HCT116 (cell line): Measurements from ENCODE around the gene DIP2C. TPM values are rescaled to one million over a fixed set of nuclear protein-coding genes. Genes with fewer than 3 reads are reported as not detected.

Source experiments
- ATAC-seq: fragments of 200-7000 bp; cut with Tn5 transposase; 2 replicates; pipeline ENCODE4 v1.9.1; 2020; ENCODE audit warnings: mild to moderate bottlenecking, moderate library complexity
- BruUV-seq: library from RNA; stranded (reverse); fragments of 400-500 nt; replicated peaks from 2 replicates; lab custom pipeline; 2021; lab: Mats Ljungman, UMichigan
- CTCF ChIA-PET: fragments of 300-600 bp; sonication (Branson Sonifier 250); formaldehyde crosslinking; loops from one replicate; lab custom pipeline; 2021; ENCODE audit warnings: antibody characterized with exemption; lab: Charles Lee
- POLR2A ChIA-PET: fragments of 300-600, 350-600 bp; sonication (Branson Sonifier 250); formaldehyde crosslinking; loops from one replicate; lab custom pipeline; 2021; ENCODE audit warnings: antibody characterized with exemption; lab: Charles Lee
- RAD21 ChIA-PET, 2 experiments: fragments of 300-600 bp; sonication (Branson Sonifier 250); formaldehyde crosslinking; loops; one replicate each; lab custom pipeline; 2023; ENCODE audit warnings: low total read pairs in 2 of 2; ENCODE audit not compliant: uncharacterized antibody in 2 of 2, unreplicated experiment in 2 of 2, low non-redundant PET in 1 of 2; lab: Charles Lee
- DNase-seq: peaks from one replicate; pipeline ENCODE4 v3.0.0-alpha.2; 2010; ENCODE audit warnings: low read depth, low spot score
- H2AFZ ChIP-seq: fragments of 200-600 bp; shearing (Covaris generic), sonication (generic); 2 replicates; pipeline ENCODE4 v1.6.1; 2017; ENCODE audit warnings: low read depth, mixed run types, mixed read lengths, antibody characterized with exemption, low read length; ENCODE audit not compliant: poor library complexity, severe bottlenecking
- H3K27ac ChIP-seq: 2 replicates; pipeline ENCODE4 v1.5.1; 2012; ENCODE audit warnings: low read depth, low read length
- H3K27me3 ChIP-seq: fragments of 200-600 bp; sonication (generic); 2 replicates; pipeline ENCODE4 v1.6.1; 2016; ENCODE audit warnings: mixed run types, low read length, mixed read lengths; ENCODE audit not compliant: insufficient read depth
- H3K36me3 ChIP-seq, 2 experiments: fragments of 200-500 bp in 1 of 2; fragments of 200-600 bp in 1 of 2; sonication (Bioruptor generic) in 1 of 2; sonication (generic) in 1 of 2; 2 replicates each; pipeline versions ENCODE4 v1.5.1 to v1.6.1; 2014 to 2016; ENCODE audit warnings: low read length in 2 of 2, inconsistent platforms in 1 of 2, mixed read lengths in 1 of 2, mixed run types in 1 of 2; ENCODE audit not compliant: insufficient read depth in 2 of 2, control insufficient read depth in 1 of 2
- H3K4me1 ChIP-seq, 2 experiments: fragments of 200-600 bp in 1 of 2; sonication (generic) in 1 of 2; 2 replicates each; pipeline versions ENCODE4 v1.5.1 to v1.6.1; 2012 to 2017; ENCODE audit warnings: low read length in 2 of 2, inconsistent platforms in 1 of 2, mild to moderate bottlenecking in 1 of 2, mixed read lengths in 1 of 2, mixed run types in 1 of 2, moderate library complexity in 1 of 2; ENCODE audit not compliant: insufficient read depth in 2 of 2, control insufficient read depth in 1 of 2
- H3K4me2 ChIP-seq: fragments of 200-600 bp; sonication (generic); 2 replicates; pipeline ENCODE4 v1.6.1; 2017; ENCODE audit warnings: mixed run types, low read length, mixed read lengths
- H3K4me3 ChIP-seq, 2 experiments: fragments of 200-600 bp in 1 of 2; sonication (generic) in 1 of 2; replicated peaks in 1 of 2; 2 replicates each; pipeline ENCODE4 v1.5.1; 2011 to 2016; ENCODE audit warnings: low read length in 2 of 2, control low read depth in 1 of 2, low read depth in 1 of 2, mild to moderate bottlenecking in 1 of 2, mixed read lengths in 1 of 2, mixed run types in 1 of 2
- H3K79me2 ChIP-seq: fragments of 200-600 bp; sonication (generic); 2 replicates; pipeline ENCODE4 v1.6.1; 2017; ENCODE audit warnings: mild to moderate bottlenecking, mixed run types, low read length, moderate library complexity, mixed read lengths; ENCODE audit not compliant: insufficient read depth
- H3K9ac ChIP-seq: fragments of 200-600 bp; sonication (generic); 2 replicates; pipeline ENCODE4 v1.6.1; 2016; ENCODE audit warnings: low read length, mixed read lengths
- H3K9me2 ChIP-seq: fragments of 200-600 bp; sonication (generic), shearing (Covaris generic); 2 replicates; pipeline ENCODE4 v1.6.1; 2017; ENCODE audit warnings: mixed run types, mild to moderate bottlenecking, moderate library complexity; ENCODE audit not compliant: insufficient read depth
- H3K9me3 ChIP-seq, 2 experiments: fragments of 200-500 bp in 1 of 2; fragments of 200-600 bp in 1 of 2; sonication (Bioruptor generic) in 1 of 2; sonication (generic) in 1 of 2; 2 replicates each; pipeline ENCODE4 v1.6.1; 2014 to 2017; ENCODE audit warnings: low read length in 2 of 2, mixed read lengths in 2 of 2, inconsistent platforms in 1 of 2, low read depth in 1 of 2, mild to moderate bottlenecking in 1 of 2, mixed run types in 1 of 2, moderate library complexity in 1 of 2; ENCODE audit not compliant: control insufficient read depth in 1 of 2, insufficient read depth in 1 of 2
- H4K20me1 ChIP-seq: fragments of 200-600 bp; sonication (generic), shearing (Covaris generic); 2 replicates; pipeline ENCODE4 v1.6.1; 2017; ENCODE audit warnings: mixed run types, mild to moderate bottlenecking, moderate library complexity; ENCODE audit not compliant: insufficient read depth
- ATF3 ChIP-seq: IDR thresholded peaks from 2 replicates; pipeline ENCODE4 v1.6.1; 2012
- CBX3 ChIP-seq: IDR thresholded peaks from 2 replicates; pipeline ENCODE4 v1.6.1; 2012; ENCODE audit warnings: low read depth
- CEBPB ChIP-seq: IDR thresholded peaks from 2 replicates; pipeline ENCODE4 v1.6.1; 2012; ENCODE audit warnings: low read depth
- EGR1 ChIP-seq: IDR thresholded peaks from 2 replicates; pipeline ENCODE4 v1.6.1; 2012; ENCODE audit warnings: low read depth
- ELF1 ChIP-seq: IDR thresholded peaks from 2 replicates; pipeline ENCODE4 v1.6.1; 2012; ENCODE audit warnings: low read depth, borderline replicate concordance
- EZH2 ChIP-seq: fragments of 200-600 bp; sonication (generic); IDR thresholded peaks from 2 replicates; pipeline ENCODE4 v1.6.1; 2017; ENCODE audit warnings: antibody characterized with exemption, mixed run types
- EZH2phosphoT487 ChIP-seq: fragments of 200-600 bp; IDR thresholded peaks from 2 replicates; pipeline ENCODE4 v1.6.1; 2018; ENCODE audit warnings: antibody characterized with exemption, borderline replicate concordance
- JUND ChIP-seq: IDR thresholded peaks from 2 replicates; pipeline ENCODE4 v1.6.1; 2012
- MAX ChIP-seq: IDR thresholded peaks from 2 replicates; pipeline ENCODE4 v1.6.1; 2012
- POLR2AphosphoS5 ChIP-seq: IDR thresholded peaks from 2 replicates; pipeline ENCODE4 v1.6.1; 2011; ENCODE audit warnings: mild to moderate bottlenecking, low read depth, low read length, moderate library complexity
- RAD21 ChIP-seq: IDR thresholded peaks from 2 replicates; pipeline ENCODE4 v1.6.1; 2012; ENCODE audit warnings: low read depth, mild to moderate bottlenecking
- SP1 ChIP-seq: IDR thresholded peaks from 2 replicates; pipeline ENCODE4 v1.6.1; 2012; ENCODE audit warnings: low read depth
- SRF ChIP-seq: IDR thresholded peaks from 2 replicates; pipeline ENCODE4 v1.6.1; 2012; ENCODE audit warnings: low read depth
- TCF7L2 ChIP-seq: IDR thresholded peaks from 2 replicates; pipeline ENCODE4 v1.7.0; 2011; ENCODE audit warnings: borderline replicate concordance, inconsistent platforms; ENCODE audit not compliant: insufficient read depth, insufficient read length; ENCODE audit errors: extremely low read depth
- ZBTB33 ChIP-seq: IDR thresholded peaks from 2 replicates; pipeline ENCODE4 v1.6.1; 2011; ENCODE audit warnings: mild to moderate bottlenecking, low read length, moderate library complexity; ENCODE audit not compliant: insufficient replicate concordance; ENCODE audit errors: extremely low read depth
- ZFX ChIP-seq: fragments of 450-650 bp; IDR thresholded peaks from 2 replicates; pipeline ENCODE4 v1.6.1; 2017
- ZNF274 ChIP-seq: fragments of 200-500 bp; sonication (Bioruptor generic); IDR thresholded peaks from 2 replicates; pipeline ENCODE4 v1.6.1; 2014; ENCODE audit warnings: mild to moderate bottlenecking, low read depth, low read length, inconsistent platforms
- intact Hi-C: fragments of 100-400 bp; cut with micrococcal nuclease; formaldehyde crosslinking; loops from 2 replicates; pipeline ENCODE4 v1.10.0; 2022
- total RNA-seq: library from RNA; stranded (reverse); gene quantifications from one replicate; pipeline ENCODE4 v1.2.1, GENCODE V29; 2021; ENCODE audit not compliant: unreplicated experiment

Gene DIP2C
- total RNA-seq, 1 experiment from 2014 or later = 15.4 TPM

GRCh38 chr10:664301-664700, 25.2 kb downstream of the DIP2C start:
- CTCF ChIA-PET = no interaction called here

GRCh38 chr10:663831-664251, 25.6 kb downstream of the DIP2C start:
- intact Hi-C loops = no loop called here
- Histone ChIP-seq H3K4me3 (no peak overlapping the region), H3K9me3 (no peaks in the 10 kb centered on the region), H3K9ac (no peak overlapping the region), H3K27me3 (no peaks in the 10 kb centered on the region), H3K79me2 (peaks cover 26% of the 10 kb centered on the region; the same call in 1 of the 2 replicates), H3K4me1 (no peaks in the 10 kb centered on the region), H3K27ac (no peak overlapping the region), H3K9me2 (no peaks in the 10 kb centered on the region), H3K36me3 (no peaks in the 10 kb centered on the region), H4K20me1 (no peaks in the 10 kb centered on the region), H3K4me2 (no peak overlapping the region), H2AFZ (no peak overlapping the region)
- ChIA-PET POLR2A (no interaction called here), CTCF (no interaction called here), RAD21 (no interaction called here)
- no peak for ATAC-seq
- DNase-seq = no peak
- no TSS peak for BruUV-seq
- TF ChIP-seq TCF7L2 = no peak
- no peak for TF ChIP-seq RAD21
- no peak for TF ChIP-seq SRF
- TF ChIP-seq CBX3 = no peak
- no peak for TF ChIP-seq EZH2
- TF ChIP-seq ATF3 = no peak
- TF ChIP-seq SP1 = no peak
- TF ChIP-seq ZNF274 = no peak
- no peak for TF ChIP-seq ELF1
- TF ChIP-seq MAX = no peak
- TF ChIP-seq ZBTB33 = no peak
- TF ChIP-seq CEBPB = no peak
- TF ChIP-seq POLR2AphosphoS5 = no peak
- TF ChIP-seq EGR1 = no peak
- TF ChIP-seq JUND = no peak
- no peak for TF ChIP-seq EZH2phosphoT487

More at GRCh38 chr10:664301-664700, 25.2 kb downstream of the DIP2C start:
- H3K36me3 ChIP-seq = no peaks in the 10 kb centered on the region
- no peak for DNase-seq
- no peak overlapping the region for H2AFZ ChIP-seq
- no peak overlapping the region for H3K9ac ChIP-seq
- no peaks in the 10 kb centered on the region for H3K4me1 ChIP-seq
- H3K27me3 ChIP-seq = no peaks in the 10 kb centered on the region
- H4K20me1 ChIP-seq = no peaks in the 10 kb centered on the region
- H3K9me3 ChIP-seq = no peaks in the 10 kb centered on the region
- H3K4me3 ChIP-seq = no peak overlapping the region
- POLR2A ChIA-PET = no interaction called here
- intact Hi-C loops = no loop called here
- TF ChIP-seq CBX3 (no peak), SRF (no peak), ZFX (no peak), ELF1 (no peak), TCF7L2 (no peak), SP1 (no peak), RAD21 (no peak)
- no peak overlapping the region for H3K27ac ChIP-seq
- RAD21 ChIA-PET = no interaction called here
- H3K79me2 ChIP-seq = peaks cover 27% of the 10 kb centered on the region; the same call in 1 of the 2 replicates
- ATAC-seq = no peak
- no peak overlapping the region for H3K4me2 ChIP-seq
- H3K9me2 ChIP-seq = no peaks in the 10 kb centered on the region
- BruUV-seq = no TSS peak
